Neural cell (in vitro differentiated cells): ENCODE results near the gene MLLT1. TPM values are rescaled to one million over a fixed set of nuclear protein-coding genes. Genes with fewer than 3 reads are reported as not detected.

Source experiments
- H2AFZ ChIP-seq: fragments of 200-600, 300-800 bp; sonication (generic), shearing (Covaris generic); 2 replicates; pipeline ENCODE4 v1.6.0; 2014; ENCODE audit warnings: low read depth, mild to moderate bottlenecking, antibody characterized with exemption, low read length, moderate library complexity
- H3F3A ChIP-seq: fragments of 200-600 bp; shearing (Covaris generic); 2 replicates; pipeline ENCODE4 v1.6.1; 2016; ENCODE audit warnings: mild to moderate bottlenecking, moderate library complexity, mixed read lengths, antibody characterized with exemption, low read length; ENCODE audit not compliant: insufficient read depth, poor library complexity, severe bottlenecking
- H3K27ac ChIP-seq: fragments of 200-600, 300-800 bp; sonication (generic), shearing (Covaris generic); 2 replicates; pipeline ENCODE4 v1.5.1; 2014; ENCODE audit warnings: mild to moderate bottlenecking, low read length, moderate library complexity
- H3K27me3 ChIP-seq: fragments of 300-800, 200-600 bp; sonication (generic), shearing (Covaris generic); 2 replicates; pipeline ENCODE4 v1.6.0; 2014; ENCODE audit warnings: mild to moderate bottlenecking, low read depth, low read length, moderate library complexity; ENCODE audit not compliant: insufficient read depth
- H3K36me3 ChIP-seq: fragments of 300-800, 200-600 bp; sonication (generic), shearing (Covaris generic); 2 replicates; pipeline ENCODE4 v1.5.1; 2014; ENCODE audit warnings: mild to moderate bottlenecking, antibody characterized with exemption, low read length, moderate library complexity; ENCODE audit not compliant: insufficient read depth
- H3K4me2 ChIP-seq: fragments of 300-800, 200-600 bp; sonication (generic), shearing (Covaris generic); 2 replicates; pipeline ENCODE4 v1.6.0; 2014; ENCODE audit warnings: mild to moderate bottlenecking, low read length
- H3K4me3 ChIP-seq: fragments of 300-800, 200-600 bp; sonication (generic), shearing (Covaris generic); 2 replicates; pipeline ENCODE4 v1.5.1; 2014; ENCODE audit warnings: mild to moderate bottlenecking, low read length, moderate library complexity
- H3K79me2 ChIP-seq: fragments of 200-600 bp; shearing (Covaris generic); replicated peaks from 2 replicates; pipeline ENCODE4 v1.6.0; 2014; ENCODE audit warnings: mild to moderate bottlenecking, low read length, moderate library complexity; ENCODE audit not compliant: insufficient read depth
- H3K9ac ChIP-seq: fragments of 300-800, 200-600 bp; sonication (generic), shearing (Covaris generic); 2 replicates; pipeline ENCODE4 v1.6.1; 2016; ENCODE audit warnings: mild to moderate bottlenecking, low read length, mixed read lengths
- H3K9me2 ChIP-seq: fragments of 200-600 bp; shearing (Covaris generic); 2 replicates; pipeline ENCODE4 v1.6.1; 2016; ENCODE audit warnings: mild to moderate bottlenecking, low read length, mixed read lengths; ENCODE audit not compliant: insufficient read depth
- H3K9me3 ChIP-seq: fragments of 200-600, 300-800 bp; sonication (generic), shearing (Covaris generic); 2 replicates; pipeline ENCODE4 v1.6.1; 2016; ENCODE audit warnings: mild to moderate bottlenecking, mixed run types, low read length, moderate library complexity, mixed read lengths
- H4K20me1 ChIP-seq: fragments of 200-600 bp; shearing (Covaris generic); 2 replicates; pipeline ENCODE4 v1.6.1; 2016; ENCODE audit warnings: mild to moderate bottlenecking, mixed run types; ENCODE audit not compliant: insufficient read depth
- CTCF ChIP-seq: fragments of 450-650 bp; IDR thresholded peaks from 2 replicates; pipeline ENCODE4 v1.5.1; 2014; ENCODE audit warnings: antibody characterized with exemption, mild to moderate bottlenecking, moderate library complexity; ENCODE audit not compliant: poor library complexity, severe bottlenecking
- EP300 ChIP-seq: fragments of 450-650 bp; conservative IDR thresholded peaks from 2 replicates; pipeline ENCODE4 v1.6.1; 2014; ENCODE audit warnings: antibody characterized with exemption, mild to moderate bottlenecking, moderate library complexity; ENCODE audit not compliant: poor library complexity, severe bottlenecking
- MXI1 ChIP-seq: fragments of 450-650 bp; conservative IDR thresholded peaks from 2 replicates; pipeline ENCODE4 v1.6.1; 2014; ENCODE audit warnings: antibody characterized with exemption, mild to moderate bottlenecking; ENCODE audit not compliant: poor library complexity, severe bottlenecking
- RAD21 ChIP-seq: fragments of 450-650 bp; conservative IDR thresholded peaks from 2 replicates; pipeline ENCODE4 v1.6.1; 2014; ENCODE audit warnings: antibody characterized with exemption, mild to moderate bottlenecking, moderate library complexity
- REST ChIP-seq: IDR thresholded peaks from 2 replicates; pipeline ENCODE4 v1.6.1; 2012; ENCODE audit warnings: borderline replicate concordance
- SMC3 ChIP-seq: fragments of 450-650 bp; conservative IDR thresholded peaks from 2 replicates; pipeline ENCODE4 v1.6.1; 2014; ENCODE audit warnings: antibody characterized with exemption, mild to moderate bottlenecking, moderate library complexity; ENCODE audit not compliant: poor library complexity
- TAF1 ChIP-seq: IDR thresholded peaks from 2 replicates; pipeline ENCODE4 v1.6.1; 2012; ENCODE audit warnings: low read depth
- polyA plus RNA-seq: library from polyadenylated mRNA; depleted of rRNA; stranded (reverse); fragments of >200 nt; gene quantifications from 2 replicates; pipeline ENCODE4 v1.2.3, GENCODE V29; 2014

The MLLT1 gene
- polyA plus RNA-seq, 1 donor from 2014 or later: 34.0 TPM

GRCh38 chr19:6219147-6219525, 60.6 kb downstream of the MLLT1 start:
- Histone ChIP-seq H2AFZ (no peak overlapping the region), H3K27me3 (no peaks in the 10 kb centered on the region), H3K27ac (peak overlapping the region; percentile 96), H3K4me3 (no peak overlapping the region), H3K36me3 (no peaks in the 10 kb centered on the region), H4K20me1 (no peaks in the 10 kb centered on the region), H3K9me2 (no peaks in the 10 kb centered on the region), H3K9ac (no peak overlapping the region), H3K9me3 (no peaks in the 10 kb centered on the region), H3F3A (no peaks in the 10 kb centered on the region), H3K79me2 (peaks cover 14% of the 10 kb centered on the region), H3K4me2 (no peak overlapping the region)
- no peak for TF ChIP-seq MXI1
- TF ChIP-seq EP300: no peak
- no peak for TF ChIP-seq REST
- TF ChIP-seq SMC3: no peak
- TF ChIP-seq TAF1: no peak

GRCh38 chr19:6218491-6219146, 61.2 kb downstream of the MLLT1 start:
- TF ChIP-seq CTCF (peak; percentile 78), SMC3 (peak; percentile 68), REST (no peak), RAD21 (peak; percentile 67)
- Histone ChIP-seq H3K9ac (peak overlapping the region; percentile 89), H3K4me3 (peak overlapping the region; percentile 80), H3K4me2 (no peak overlapping the region), H3F3A (no peaks in the 10 kb centered on the region), H2AFZ (no peak overlapping the region), H3K36me3 (no peaks in the 10 kb centered on the region), H3K79me2 (peaks cover 14% of the 10 kb centered on the region), H3K27ac (peak overlapping the region; percentile 96), H3K27me3 (no peaks in the 10 kb centered on the region), H3K9me2 (no peaks in the 10 kb centered on the region), H4K20me1 (no peaks in the 10 kb centered on the region), H3K9me3 (no peaks in the 10 kb centered on the region)
